ENCODE results near the gene SLC6A9.
A peak's percentile ranks its signal among the peaks of the same experiment; 100 is the strongest.

Gene SLC6A9

GRCh38 chr1:44047131-44047530, 15.9 kb upstream of the SLC6A9 start:
- DNase-seq: no peak

GRCh38 chr1:44045064-44045463, 13.8 kb upstream of the SLC6A9 start:
- no peak for DNase-seq

DNA sequence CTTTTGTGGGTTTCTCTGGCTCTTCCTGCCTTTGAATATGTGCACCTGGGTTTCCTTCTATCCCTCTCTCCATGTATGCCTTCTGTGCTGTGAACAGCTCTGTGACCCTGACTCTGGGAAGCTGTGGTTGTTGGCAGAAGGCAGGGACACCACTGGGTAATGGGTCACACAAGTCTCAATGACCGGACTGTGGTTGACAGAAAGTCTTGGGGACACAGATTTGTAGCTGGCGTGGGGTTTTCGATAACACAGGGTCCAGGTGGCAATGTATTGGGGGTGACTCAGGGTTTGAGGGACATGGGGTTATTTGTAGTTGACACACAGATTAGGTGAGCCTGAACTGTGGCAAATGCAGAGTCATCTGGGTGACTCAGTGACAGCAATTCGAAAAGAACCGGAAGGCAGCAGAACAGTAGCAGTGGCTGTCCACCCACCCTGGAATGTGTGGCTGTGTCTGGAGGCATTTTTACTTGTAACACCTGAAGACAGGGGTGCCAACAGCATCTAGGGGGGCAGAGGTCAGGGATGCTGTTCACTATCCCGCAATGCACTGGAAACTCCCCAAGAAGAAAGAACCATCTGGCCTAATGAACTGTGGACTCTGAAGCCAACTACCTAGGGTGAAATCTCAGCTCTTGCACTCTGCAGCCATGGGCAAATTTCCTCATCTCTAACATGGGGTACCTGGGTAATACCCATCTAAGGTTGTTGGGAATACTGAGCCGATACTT, 13.0 kb upstream of the SLC6A9 start:
- DNase-seq: no peak

DNA sequence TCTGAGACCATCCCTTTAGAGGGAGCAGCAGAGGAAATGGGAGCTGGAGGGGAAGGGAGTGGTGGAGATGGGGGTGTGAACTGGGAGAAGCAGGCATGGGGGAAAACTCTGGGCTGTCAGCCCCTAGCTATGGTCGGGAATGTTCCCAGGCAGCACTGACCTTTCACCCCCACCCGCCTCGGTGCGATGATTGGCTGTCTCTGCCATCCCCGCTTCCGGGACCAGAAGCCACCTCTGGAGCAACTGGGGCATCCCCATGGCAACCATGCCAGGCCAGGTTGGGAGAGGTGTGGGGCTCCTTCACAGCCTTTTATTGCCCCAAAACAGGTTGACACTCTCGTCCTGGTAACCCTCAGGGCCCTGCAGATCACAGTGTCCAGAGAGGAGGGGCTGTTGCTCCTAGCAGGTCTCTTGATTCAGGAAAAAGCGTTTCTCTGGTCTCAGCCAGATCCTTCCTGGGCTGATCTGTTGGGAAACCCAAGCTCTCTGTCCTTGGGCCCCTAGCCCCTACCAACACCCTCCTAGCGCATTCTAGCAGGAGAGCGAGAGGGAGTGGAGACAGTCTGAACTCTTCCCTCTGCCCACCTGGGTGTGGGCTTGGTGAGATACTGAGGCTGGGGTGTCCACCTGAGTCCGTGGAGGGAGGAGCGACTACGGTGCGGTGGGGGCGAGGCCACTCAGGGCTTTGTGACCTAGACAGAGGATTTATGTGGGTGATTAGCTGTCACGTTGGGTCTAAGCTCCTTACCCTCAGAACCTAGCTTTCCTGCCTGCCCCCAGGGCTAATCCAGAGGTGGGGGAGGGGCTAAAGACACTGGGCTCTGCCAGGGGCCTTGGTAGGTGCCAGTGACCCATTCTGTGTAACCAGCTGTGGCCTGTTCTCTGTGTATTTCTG, 12.2 kb upstream of the SLC6A9 start:
- DNase-seq: no peak

DNA sequence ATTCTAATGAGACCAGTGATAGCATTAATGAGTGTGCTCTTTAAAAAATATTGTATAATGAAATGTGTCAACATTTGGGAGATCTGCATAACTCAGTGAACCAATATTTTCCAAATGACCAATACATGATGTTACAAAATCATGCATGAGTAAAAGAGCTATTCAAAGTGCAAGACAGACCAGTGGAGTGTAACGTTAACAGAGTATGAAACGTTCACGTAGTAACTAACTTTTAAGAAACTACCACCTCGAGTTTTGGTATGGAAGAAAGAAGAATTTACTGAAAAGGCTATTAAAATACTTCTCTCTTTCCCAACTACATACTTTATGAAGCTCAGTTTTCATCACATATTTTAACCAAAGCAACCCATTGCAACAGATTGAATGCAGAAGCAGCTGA, 9.6 kb upstream of the SLC6A9 start:
- no peak for DNase-seq

GRCh38 chr1:44040418-44040817, 9.2 kb upstream of the SLC6A9 start:
- no peak for DNase-seq

DNA sequence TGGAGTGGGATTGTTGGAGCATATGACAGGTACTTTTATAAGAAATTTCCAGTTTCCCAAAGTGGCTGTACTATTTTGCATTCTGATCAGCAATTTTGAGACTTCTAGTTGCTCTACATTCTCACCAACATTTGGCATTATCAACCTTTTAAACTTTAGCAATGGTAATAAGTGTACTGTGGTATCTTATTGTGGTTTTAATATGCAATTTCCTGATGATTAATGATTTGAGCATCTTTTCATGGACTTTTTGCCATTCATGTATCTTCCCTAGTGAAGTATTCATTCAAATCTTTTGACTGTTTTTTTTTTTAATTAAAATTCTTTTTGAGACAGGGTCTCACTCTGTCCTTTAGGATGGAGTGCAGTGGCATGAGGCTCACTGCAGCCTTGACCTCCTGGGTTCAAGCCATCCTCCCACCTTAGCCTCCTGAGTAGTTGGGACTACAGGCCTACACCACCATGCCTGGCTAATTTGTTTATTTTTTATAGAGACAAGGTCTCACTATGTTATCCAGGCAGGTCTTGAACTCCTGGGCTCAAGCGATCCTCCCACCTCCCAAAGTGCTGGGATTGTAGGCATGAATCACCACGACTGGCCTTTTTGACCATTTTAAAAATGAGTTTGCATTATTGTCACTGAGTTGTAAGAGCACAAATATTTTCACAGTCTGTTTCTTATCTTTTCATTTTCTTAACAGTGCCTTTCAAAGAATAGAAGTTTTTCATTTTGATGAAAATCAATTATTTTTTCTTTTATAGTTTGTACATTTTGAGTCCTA, 7.8 kb upstream of the SLC6A9 start:
- DNase-seq: no peak

GRCh38 chr1:44037154-44037553, 5.9 kb upstream of the SLC6A9 start:
- peak; percentile 94 for DNase-seq

DNA sequence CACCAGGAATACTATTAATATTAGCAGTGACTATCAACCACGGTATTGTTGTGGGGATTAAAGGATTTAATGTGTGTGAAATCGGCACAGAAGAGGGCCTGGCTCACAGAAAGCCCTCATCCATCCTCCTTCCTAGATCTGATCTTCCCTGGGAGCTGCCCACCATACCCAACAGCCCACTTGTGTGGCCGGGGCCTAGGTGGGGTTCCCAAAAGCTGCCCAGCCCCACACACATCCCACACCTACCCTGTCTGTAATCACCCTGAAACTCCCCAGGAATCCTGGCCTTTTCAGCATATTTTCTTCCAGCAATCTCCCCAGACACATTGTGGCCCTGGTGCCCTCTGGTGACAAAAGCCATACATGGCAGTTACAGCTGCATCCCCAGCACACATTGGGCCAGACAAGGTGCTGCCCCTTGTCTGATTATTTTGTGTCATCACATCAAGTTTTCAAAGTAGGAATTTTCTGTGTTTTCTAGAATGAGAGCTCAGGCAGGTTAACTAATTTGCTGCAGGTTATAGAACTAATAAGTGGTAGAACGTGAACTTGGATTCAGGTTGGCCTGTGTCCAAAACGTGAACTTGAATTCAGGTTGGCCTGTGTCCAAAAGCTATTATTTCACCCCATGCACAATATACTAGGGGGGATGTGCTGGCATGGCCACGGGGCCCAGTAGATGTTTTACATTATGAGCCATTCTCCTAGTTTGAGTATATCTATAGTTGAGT, 5.3 kb upstream of the SLC6A9 start:
- peak; percentile 95 for DNase-seq

DNA sequence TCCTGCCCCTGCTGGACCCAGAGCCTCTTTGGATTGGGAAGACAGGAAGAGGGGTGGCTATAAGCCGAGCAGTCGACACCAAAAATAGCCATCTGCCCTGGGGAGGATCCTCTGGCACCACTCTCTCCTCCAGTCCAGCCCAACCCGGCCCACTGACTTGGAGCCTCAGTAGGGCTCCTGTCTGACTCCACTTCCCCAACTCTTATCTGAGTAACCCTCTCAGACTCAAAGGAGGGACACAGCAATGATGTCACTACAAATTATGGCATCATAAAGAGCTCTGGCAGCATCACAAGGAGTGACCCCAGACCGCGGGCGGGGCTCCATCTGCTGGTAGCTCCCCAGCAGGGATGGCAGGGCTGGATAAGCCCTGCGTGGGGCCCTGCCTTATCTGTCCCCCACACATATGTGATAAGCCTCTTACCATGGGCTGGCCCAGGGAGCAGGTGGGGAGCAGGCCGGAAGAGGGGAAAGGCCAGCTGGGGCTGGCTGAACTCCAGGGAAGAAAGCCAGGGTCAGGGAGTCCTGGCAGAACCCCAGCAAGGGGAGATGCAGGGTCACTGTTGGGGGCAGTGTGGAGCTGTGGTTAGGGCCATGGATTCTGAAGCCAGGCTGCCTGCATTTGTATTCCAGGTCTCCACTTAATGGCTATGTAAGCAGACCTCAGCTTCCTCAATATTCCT, 4.6 kb upstream of the SLC6A9 start:
- DNase-seq: peak; percentile 99

DNA sequence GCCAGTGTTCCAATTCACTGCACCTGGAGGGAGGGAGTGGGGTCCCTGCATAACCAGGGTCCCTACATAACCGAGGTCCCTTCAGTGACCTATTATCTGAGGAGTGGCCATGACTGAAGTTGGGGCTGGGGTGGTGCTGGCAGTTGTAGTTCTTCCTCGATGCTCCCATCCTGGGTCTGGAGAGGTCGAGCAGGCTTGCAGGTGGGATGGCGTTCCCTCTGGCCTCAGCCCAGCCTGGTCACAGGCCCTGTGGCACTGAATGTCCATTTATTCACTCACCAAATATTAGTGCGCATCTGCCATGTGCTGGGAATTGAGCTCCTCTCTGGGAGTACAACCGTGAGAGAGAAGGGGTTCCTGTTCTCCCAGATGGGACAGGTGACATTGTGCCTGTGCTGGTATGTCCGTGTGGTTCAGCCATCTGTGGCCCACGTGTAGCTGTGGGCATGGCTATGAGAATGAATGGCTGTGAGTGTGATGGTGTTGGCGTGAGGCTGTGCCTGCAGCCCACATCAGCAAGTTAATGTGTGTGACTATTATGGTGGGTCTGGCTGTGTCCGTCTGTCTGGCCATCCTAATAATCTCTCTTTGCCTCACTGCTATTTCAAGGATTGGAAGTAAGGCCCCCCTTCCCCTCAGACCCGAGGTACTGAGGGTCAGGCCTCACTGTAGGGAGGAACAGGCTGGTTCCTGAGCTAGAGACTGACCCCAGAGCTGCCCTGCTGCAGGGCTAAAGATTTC, 3.9 kb upstream of the SLC6A9 start:
- DNase-seq: no peak

- no peak for DNase-seq
Observed at GRCh38 chr1:44034423-44034822, 3.2 kb upstream of the SLC6A9 start.

DNA sequence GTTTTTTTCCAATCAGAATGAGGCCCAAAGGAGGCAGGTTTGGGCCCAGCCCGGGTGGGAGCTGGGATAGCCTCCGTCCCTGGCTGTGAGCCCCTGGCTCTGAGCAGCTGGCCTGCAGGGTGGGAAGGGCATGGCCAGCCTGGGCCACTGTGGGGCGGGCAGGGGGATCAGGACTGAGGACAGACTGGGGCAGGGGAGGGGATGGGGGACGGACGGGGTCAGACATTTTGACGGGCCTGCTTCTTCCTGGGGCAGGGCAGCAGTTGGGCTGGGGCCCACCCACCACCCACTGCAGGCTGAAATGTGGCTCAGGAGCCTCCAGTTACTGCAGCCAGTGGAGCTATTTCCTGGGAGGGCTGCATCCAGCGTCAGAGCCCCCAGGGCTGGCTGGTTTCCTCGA, 2.5 kb upstream of the SLC6A9 start:
- no peak for DNase-seq

DNA sequence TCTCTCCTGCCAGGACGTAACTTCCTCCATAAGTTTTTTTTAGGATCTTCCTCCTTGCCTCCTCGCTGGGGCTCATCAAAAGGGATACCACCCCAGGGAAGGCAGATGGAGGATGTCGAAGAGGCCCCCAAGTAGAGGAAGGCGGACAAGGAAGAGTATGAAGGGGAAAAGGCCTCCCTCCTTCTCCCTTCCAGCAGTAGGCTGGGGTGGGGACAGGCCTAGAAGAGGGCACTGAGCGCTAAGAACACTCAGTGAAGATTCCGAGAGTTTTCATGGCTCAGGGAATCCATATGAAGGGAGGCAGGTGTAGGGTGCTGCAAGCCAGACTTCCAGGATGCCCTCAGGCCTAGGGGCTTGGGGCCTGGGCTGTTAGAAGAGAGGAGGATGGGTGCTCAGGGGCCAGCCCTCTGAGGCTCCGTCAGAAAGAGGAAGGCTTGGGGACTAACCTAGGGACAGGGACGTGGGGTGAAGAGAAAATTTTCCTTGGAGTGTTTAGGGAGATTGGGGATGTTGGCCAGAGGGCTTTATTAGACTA, 1.8 kb upstream of the SLC6A9 start:
- DNase-seq: no peak

GRCh38 chr1:44032170-44032790, 1.0 kb upstream of the SLC6A9 start:
- no peak for DNase-seq

DNA sequence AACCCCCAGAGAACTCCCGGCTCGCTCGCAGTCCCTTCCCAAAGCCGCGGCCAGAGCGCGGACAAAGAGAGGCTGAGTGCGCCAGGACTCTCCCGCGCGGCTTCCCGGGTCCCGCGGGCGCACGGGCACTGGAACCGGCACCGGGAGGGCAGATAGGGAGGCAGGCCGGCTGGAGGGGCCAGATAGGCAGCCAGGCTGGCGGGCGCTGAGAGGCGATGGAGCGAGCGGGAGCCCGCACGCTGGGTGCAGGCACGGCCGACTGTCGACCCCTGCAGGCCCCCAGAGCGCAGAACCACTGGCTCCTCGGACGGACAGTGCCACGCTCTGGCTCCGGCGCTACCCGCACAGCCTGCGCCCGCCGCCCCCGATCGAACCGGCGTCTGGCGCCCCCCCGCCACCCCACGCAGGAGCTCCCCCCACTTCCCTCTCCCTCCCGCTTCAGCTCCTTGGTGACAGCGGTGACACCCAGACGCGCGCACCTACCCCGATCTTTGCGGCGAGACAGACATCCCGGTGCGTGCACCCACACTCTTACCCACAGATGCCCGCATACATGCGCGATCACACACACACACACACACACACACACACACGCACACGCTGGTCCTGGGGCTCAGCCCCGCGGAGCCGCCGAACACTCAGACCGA, 534 bp downstream of the SLC6A9 start:
- DNase-seq: peak; percentile 60

GRCh38 chr1:44029911-44030604, 1.2 kb downstream of the SLC6A9 start:
- peak; percentile 97 for DNase-seq

DNA sequence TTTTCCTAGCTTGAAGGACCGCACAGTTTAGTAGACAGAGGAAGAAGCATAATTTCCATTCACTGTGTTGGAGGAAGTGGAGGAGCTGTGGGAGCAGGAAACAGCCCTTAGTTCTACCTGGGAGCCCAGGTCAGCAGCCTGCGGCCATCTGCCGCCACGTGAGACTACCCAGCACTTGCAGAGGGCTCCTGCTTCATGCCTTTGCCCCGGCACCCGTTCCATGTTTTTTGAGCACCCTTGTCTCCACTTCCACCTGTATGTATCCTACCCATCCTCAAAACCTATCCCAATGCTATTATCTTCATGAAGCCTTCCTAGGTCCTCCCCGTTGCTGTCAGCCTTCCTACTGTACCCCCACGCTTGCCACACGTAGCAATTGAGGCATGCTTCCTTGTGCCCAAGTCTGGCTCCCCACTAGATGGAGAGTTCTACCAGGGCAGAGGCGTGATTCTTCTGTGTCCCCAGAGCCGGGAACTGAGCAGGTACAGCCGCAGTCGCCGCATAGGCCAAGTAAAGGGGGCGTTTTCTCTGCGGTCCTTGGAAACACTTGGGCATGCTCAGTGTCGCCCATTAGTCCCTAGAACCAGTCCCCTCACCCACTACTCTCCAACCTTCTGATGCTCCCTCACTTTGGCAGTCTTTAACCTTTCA, 1.9 kb downstream of the SLC6A9 start:
- no peak for DNase-seq

- DNase-seq: no peak
Observed at GRCh38 chr1:44027320-44027719, 3.9 kb downstream of the SLC6A9 start.
